Activated T-cell treated with anti-CD3 and anti-CD28 coated beads, Interleukin-2, amount 50 U/mL, for 72 hours (primary cell): ENCODE results near the gene MS4A6E. TPM values are rescaled to one million over a fixed set of nuclear protein-coding genes. Genes with fewer than 3 reads are reported as not detected.
A peak's percentile ranks its signal among the peaks of the same experiment; 100 is the strongest.

ENCODE experiments used
- ATAC-seq, 2 donors: fragments of 150-1000 bp; cut with Tn5 transposase; replicated peaks in 1 of 2; 2 replicates each; pipeline ENCODE4 v1.10.0; 2021; ENCODE audit warnings: moderate library complexity in 2 of 2, mild to moderate bottlenecking in 1 of 2
- DNase-seq, 2 donors: peaks; one replicate each; pipeline ENCODE4 v3.0.0; 2021 to 2022; ENCODE audit warnings: mixed read lengths in 1 of 2
- H3K27ac Mint-ChIP-seq: one replicate; pipeline ENCODE4 v1.8.0; 2022; ENCODE audit warnings: mild to moderate bottlenecking, moderate library complexity, mixed read lengths
- H3K27me3 Mint-ChIP-seq: one replicate; pipeline ENCODE4 v1.8.0; 2022; ENCODE audit warnings: low read depth, mixed read lengths
- H3K36me3 Mint-ChIP-seq, 2 donors: one replicate each; pipeline ENCODE4 v1.8.0; 2022; ENCODE audit warnings: mixed read lengths in 2 of 2, mild to moderate bottlenecking in 1 of 2; ENCODE audit not compliant: insufficient read depth in 2 of 2
- H3K4me1 Mint-ChIP-seq: one replicate; pipeline ENCODE4 v1.8.0; 2022; ENCODE audit warnings: low read depth, mixed read lengths
- H3K4me3 Mint-ChIP-seq, 2 donors: one replicate each; pipeline ENCODE4 v1.8.0; 2022; ENCODE audit warnings: mild to moderate bottlenecking in 2 of 2, mixed read lengths in 2 of 2, moderate library complexity in 2 of 2
- H3K9me3 Mint-ChIP-seq, 2 donors: one replicate each; pipeline ENCODE4 v1.8.0; 2022; ENCODE audit warnings: mixed read lengths in 2 of 2
- total RNA-seq, 2 donors: library from RNA; stranded (reverse); gene quantifications; one replicate each; pipeline ENCODE4 v1.2.3, GENCODE V29; 2022

The MS4A6E gene
- total RNA-seq, 2 donors from 2014 or later, result not detected

DNA sequence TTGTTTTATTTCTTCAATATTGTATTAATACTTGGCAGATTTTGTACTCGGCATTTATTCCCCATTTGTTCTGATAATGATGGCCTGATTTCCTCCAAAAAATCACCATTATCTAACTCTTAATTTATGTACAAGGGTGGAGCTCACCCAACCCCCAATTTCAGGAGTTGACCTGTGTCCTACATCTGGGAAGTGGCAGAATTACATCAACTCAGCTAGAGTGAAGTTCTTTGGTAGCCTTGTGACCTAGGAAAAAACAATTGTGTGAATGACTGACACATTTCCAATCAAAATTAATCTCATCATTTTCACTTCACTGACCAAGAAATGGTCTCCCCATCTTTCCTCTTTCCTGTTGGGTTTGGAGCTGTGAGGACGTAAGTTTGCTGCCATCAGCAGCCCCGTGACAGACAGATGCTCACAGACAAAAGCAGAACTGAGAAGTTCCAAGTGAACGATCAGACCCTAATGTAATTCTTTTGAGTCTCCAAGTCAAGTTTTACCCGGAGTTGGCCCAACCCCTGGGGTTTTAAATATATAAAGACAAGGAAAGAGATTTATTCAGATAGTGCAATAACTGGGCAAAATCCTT is 16.6 kb upstream of the MS4A6E start:
- Mint-ChIP-seq H3K27me3 (peaks cover 39% of the 10 kb centered on the region), H3K27ac (no peak overlapping the region), H3K4me3 (no peak overlapping the region), H3K9me3 (no peaks in the 10 kb centered on the region), H3K4me1 (peaks cover 33% of the 10 kb centered on the region), H3K36me3 (no peaks in the 10 kb centered on the region)
- no peak for DNase-seq
- no peak for ATAC-seq

DNA sequence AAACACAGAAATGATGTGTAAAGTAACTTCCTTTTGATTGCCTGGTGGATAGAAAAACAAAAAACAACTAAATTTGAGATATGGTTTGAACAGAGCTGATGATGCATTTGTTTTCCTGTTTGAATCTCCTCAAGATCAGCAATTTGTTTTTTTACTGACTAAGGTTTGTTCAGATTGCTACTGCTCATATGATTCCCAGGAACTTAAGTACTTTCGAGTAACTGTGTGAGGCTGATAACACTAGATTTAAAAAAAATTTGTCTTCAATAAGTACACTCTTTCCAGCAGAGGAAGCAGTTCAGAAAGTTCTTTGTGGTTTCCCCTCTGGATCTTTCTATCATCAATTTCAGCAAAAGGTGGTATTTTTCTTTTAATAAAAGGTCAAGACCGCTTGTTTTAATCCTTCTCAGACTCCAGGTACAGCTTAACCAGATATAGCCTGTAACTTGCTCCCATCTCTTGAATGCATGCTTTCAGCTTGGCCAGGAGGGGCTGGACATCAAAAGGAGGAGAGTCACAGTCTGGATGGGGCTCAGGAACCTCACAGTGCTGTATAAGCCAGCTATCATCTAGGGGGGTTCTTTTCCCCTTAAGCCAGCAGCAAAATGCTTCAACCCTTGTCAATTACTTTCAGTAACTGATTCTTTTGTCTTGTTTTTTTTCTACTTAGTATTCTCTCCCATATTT is 12.3 kb upstream of the MS4A6E start:
- Mint-ChIP-seq H3K27ac (no peak overlapping the region), H3K4me3 (no peak overlapping the region), H3K27me3 (peaks cover 28% of the 10 kb centered on the region), H3K4me1 (peaks cover 4% of the 10 kb centered on the region), H3K9me3 (peaks cover 6 to 8% of the 10 kb centered on the region in 2 donors), H3K36me3 (peaks cover 0 to 5% of the 10 kb centered on the region in 2 donors)
- ATAC-seq, result no peak
- DNase-seq, result no peak

DNA sequence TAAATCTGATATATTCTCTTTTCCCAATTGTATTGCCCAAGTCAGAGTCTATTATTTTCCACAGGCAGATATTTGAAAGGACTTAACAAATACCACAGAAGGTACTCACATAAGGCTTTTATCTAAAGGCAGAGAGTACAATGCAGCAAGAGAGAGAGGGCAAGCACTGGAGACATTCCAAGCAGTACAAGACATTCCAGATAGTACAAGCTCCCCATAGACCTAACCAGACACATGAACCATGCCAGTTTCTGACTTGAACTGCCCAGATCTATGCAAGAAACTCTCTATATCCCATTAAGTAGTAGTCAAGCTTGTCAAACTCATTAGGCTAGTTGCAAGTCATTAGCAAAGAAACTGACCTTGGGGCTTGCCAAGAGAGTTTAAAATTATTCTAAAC is 11.2 kb upstream of the MS4A6E start:
- ATAC-seq, result no peak
- peaks cover 4% of the 10 kb centered on the region for H3K4me1 Mint-ChIP-seq
- H3K36me3 Mint-ChIP-seq, result peaks cover 1 to 9% of the 10 kb centered on the region in 2 donors
- no peak for DNase-seq
- H3K4me3 Mint-ChIP-seq, result no peak overlapping the region
- H3K9me3 Mint-ChIP-seq, result peaks cover 9 to 11% of the 10 kb centered on the region in 2 donors
- H3K27ac Mint-ChIP-seq, result no peak overlapping the region
- H3K27me3 Mint-ChIP-seq, result peaks cover 28% of the 10 kb centered on the region

DNA sequence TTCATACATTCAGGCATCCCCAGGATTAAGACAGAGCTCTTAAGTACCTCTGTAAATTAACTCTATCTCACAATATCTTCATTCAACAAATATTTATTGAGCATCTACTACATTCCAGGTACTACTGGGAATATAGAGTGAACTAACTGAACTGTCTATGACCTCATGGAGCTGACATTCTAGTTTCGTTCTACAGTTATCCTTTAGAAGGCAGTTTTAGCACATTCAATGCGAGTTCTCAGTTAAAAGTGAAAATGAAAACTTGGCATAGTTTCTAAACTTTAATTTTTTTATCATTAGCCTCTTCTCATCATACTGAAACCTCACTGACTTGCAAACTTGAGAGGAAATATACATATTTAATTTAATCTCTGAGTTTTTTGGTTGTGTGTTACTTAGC is 10.7 kb upstream of the MS4A6E start:
- peaks cover 4 to 9% of the 10 kb centered on the region in 2 donors for H3K36me3 Mint-ChIP-seq
- no peak overlapping the region for H3K4me3 Mint-ChIP-seq
- peaks cover 28% of the 10 kb centered on the region for H3K27me3 Mint-ChIP-seq
- H3K27ac Mint-ChIP-seq, result no peak overlapping the region
- no peak for DNase-seq
- peaks cover 11 to 12% of the 10 kb centered on the region in 2 donors for H3K9me3 Mint-ChIP-seq
- peaks cover 4% of the 10 kb centered on the region for H3K4me1 Mint-ChIP-seq
- ATAC-seq, result no peak

DNA sequence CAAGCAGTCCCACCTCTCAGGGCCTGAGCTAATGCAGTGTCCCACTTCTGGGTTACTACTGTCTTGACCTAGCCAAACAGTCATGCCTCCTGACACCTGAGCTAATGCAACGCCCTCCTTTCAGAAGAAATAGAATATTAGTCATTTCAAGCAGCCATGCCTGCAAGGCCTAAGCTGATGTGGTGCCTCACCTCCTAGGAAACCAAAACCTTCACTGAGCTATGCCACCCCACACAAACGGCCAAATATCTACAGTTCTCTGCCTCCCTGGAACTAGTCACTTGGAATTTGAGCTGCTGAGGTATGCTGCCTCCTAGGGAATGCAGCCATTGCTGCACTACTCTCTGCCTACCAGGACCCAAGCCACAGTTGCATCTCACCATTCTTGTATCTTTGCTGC is 8.3 kb upstream of the MS4A6E start:
- H3K4me3 Mint-ChIP-seq, result no peak overlapping the region
- H3K36me3 Mint-ChIP-seq, result peaks cover 6 to 9% of the 10 kb centered on the region in 2 donors
- peaks cover 40% of the 10 kb centered on the region for H3K27me3 Mint-ChIP-seq
- H3K4me1 Mint-ChIP-seq, result peaks cover 4% of the 10 kb centered on the region
- DNase-seq (no peak), ATAC-seq (peak in 1 of 2 donors; percentile 38)
- no peak overlapping the region for H3K27ac Mint-ChIP-seq
- H3K9me3 Mint-ChIP-seq, result peaks cover 15 to 16% of the 10 kb centered on the region in 2 donors

DNA sequence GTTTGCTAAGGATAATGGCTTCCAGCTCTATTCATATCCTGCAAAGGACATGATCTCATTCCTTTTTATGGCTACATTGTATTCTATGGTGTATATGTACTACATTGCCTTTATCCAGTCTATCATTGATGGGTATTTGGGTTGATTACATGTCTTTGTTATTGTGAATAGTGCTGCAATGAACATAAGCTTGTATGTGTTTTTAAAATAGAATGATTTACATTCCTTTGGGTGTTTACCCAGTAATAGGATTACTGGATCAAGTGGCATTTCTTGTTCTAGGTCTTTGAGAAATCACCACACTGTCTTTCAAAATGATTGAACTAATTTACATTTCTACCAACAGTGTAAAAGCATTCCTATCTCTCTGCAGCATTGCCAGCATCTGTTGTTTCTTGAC is 6.0 kb upstream of the MS4A6E start:
- H3K4me1 Mint-ChIP-seq, result peaks cover 4% of the 10 kb centered on the region
- no peak overlapping the region for H3K27ac Mint-ChIP-seq
- peaks cover 50% of the 10 kb centered on the region for H3K27me3 Mint-ChIP-seq
- ATAC-seq (no peak), DNase-seq (no peak)
- no peak overlapping the region for H3K4me3 Mint-ChIP-seq
- peaks cover 17 to 18% of the 10 kb centered on the region in 2 donors for H3K9me3 Mint-ChIP-seq
- peaks cover 6 to 9% of the 10 kb centered on the region in 2 donors for H3K36me3 Mint-ChIP-seq

DNA sequence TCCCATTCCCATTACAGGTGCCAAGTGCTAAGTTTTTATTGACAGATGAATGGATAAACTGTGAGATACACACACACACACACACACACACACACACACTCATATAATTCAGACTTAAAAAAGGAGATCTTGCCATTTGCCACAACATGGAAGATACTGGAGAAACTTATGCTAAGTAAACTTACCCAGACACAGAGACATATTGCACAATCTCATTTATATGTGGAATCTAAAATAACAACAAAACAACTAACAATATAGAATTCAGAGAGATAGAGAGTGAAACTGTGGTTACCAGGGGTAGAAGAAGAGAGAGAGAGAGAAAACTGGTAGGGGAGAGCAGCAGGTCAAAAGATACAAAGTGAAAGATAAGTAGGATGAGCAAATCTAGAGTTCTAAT is 1.4 kb downstream of the MS4A6E start:
- Mint-ChIP-seq H3K36me3 (no peaks in the 10 kb centered on the region), H3K27me3 (peaks cover 35% of the 10 kb centered on the region), H3K4me3 (no peak overlapping the region), H3K27ac (no peak overlapping the region), H3K4me1 (no peaks in the 10 kb centered on the region), H3K9me3 (peaks cover 8 to 9% of the 10 kb centered on the region in 2 donors)
- ATAC-seq (no peak), DNase-seq (no peak)

DNA sequence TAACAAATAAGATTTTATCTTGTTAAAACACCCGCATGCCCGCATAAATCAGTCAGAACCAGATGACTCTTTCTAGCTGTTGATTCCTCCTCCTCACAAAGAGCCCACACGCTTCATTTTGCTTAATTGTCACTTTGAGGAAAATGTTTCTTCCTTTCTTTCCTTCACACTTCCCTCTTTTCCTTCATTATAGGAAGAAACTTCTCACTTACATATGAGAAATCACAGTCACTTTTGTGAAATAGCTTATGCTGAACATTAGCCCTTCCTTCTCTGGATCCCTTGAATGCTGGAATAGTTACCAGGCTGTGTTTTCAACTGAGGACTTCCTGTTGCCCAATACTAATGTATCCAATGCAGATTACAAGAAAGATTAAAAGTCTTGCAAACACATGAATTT is 5.8 kb downstream of the MS4A6E start:
- Mint-ChIP-seq H3K36me3 (no peaks in the 10 kb centered on the region), H3K27me3 (peaks cover 28% of the 10 kb centered on the region), H3K9me3 (peaks cover 2 to 3% of the 10 kb centered on the region in 2 donors), H3K27ac (no peak overlapping the region), H3K4me1 (no peaks in the 10 kb centered on the region), H3K4me3 (no peak overlapping the region)
- no peak for ATAC-seq
- no peak for DNase-seq

DNA sequence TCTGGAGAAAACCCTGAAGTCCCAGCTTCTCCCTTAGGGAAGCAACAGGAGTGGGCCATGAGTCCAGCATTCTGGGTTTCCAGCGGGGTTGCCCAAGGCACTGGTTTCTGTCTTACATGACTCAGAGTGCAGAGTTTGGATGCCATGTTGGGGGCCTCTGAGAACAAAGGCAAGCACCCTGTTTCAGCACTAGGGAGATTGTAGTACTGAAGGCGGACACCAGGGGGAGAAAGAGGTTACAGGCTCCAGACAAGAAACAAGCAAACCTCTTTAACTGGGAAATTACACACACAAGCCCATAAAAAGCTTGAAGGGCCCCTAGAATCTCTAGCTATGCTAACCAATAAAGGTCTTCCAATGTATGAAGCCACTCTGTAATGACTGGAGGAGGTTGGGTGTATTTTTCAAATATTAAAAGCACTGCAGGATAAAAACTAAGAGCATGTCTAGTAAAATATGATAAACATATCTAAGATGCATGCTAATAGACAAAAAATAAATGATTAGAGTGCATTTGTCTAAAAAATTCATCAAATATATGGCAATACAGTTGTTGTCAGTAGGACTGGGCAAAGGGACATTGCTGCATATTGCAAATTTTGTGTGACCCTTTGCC is 7.1 kb downstream of the MS4A6E start:
- peak; percentile 64 to 71 for ATAC-seq
- Mint-ChIP-seq H3K4me3 (no peak overlapping the region), H3K36me3 (no peaks in the 10 kb centered on the region), H3K27ac (no peak overlapping the region), H3K27me3 (peaks cover 29% of the 10 kb centered on the region), H3K9me3 (peaks cover 0 to 3% of the 10 kb centered on the region in 2 donors), H3K4me1 (no peaks in the 10 kb centered on the region)
- DNase-seq, result peak; percentile 70 to 78

DNA sequence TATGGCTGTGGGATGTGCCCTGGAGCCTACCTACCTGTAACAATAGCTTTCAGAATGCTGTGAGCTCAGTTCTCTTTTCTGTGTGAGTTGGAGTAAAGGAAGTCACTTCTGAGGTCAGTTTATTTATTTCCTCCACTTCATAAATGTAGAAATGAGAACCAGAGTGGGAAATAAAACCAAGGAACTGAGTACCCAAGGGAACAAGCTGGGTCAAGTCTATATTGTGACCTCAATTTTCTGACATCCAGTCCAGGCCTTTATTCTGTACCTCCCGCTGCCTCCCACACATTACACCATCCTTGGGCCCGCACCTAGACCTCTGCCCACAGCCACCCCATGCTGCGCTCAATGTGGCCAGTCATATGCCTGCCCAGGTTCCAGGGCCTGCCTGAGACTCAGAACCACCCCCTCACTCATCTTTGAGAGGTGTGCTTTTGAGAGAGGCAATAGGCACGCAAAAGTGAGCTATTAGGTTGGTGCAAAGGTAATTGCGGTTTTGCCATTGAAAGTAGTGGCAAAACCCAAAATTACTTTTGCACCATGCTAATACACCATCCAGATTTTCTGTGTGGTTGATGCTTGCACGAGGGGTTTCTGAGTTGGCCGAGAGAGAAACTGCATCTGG is 9.8 kb downstream of the MS4A6E start:
- Mint-ChIP-seq H3K9me3 (no peaks in the 10 kb centered on the region), H3K4me3 (no peak overlapping the region), H3K27ac (no peak overlapping the region), H3K27me3 (peaks cover 40% of the 10 kb centered on the region), H3K36me3 (no peaks in the 10 kb centered on the region), H3K4me1 (no peaks in the 10 kb centered on the region)
- no peak for DNase-seq
- ATAC-seq, result no peak

DNA sequence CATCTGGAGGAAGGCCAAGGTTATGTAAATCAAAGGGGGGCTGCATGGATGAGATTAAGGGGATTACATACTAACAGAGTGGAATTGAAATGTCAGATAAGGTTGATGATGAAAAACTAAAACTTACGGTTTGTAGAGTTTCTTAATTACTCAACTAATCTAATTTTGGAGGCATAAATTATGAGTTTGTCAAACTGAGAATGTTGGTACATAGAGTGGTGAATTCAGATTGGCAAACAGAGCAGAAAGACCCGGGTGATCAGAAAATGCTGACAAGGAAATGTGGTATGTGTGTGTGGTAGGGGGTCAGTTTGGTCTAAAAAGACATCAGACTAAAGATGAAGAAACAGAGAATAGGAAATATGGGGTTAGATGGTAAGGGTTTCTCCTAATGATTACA is 11.0 kb downstream of the MS4A6E start:
- Mint-ChIP-seq H3K27me3 (peaks cover 35% of the 10 kb centered on the region), H3K9me3 (no peaks in the 10 kb centered on the region), H3K27ac (peak overlapping the region; percentile 6), H3K4me1 (no peaks in the 10 kb centered on the region), H3K36me3 (no peaks in the 10 kb centered on the region), H3K4me3 (no peak overlapping the region)
- ATAC-seq (no peak), DNase-seq (no peak)

DNA sequence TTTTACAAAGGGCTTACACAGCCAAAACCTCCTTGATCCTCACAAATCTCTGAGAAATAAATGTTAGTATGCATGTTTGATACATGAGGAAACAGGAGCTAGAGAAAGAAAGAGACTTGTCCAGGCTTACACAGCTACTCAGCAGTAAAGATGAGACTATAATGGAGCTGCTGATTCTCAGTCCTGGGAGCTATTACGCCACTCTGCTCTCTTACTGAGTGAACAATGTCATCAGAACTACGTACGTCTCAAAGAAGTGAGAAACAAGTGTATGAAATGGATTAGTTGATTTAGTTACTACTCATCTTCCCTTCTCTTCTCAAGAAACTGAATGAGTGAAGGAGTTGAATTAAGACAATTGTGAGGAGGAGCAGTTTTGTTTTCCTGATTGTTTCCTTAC is 12.3 kb downstream of the MS4A6E start:
- no peak overlapping the region for H3K4me3 Mint-ChIP-seq
- H3K27me3 Mint-ChIP-seq, result peaks cover 45% of the 10 kb centered on the region
- DNase-seq (no peak), ATAC-seq (no peak)
- H3K36me3 Mint-ChIP-seq, result no peaks in the 10 kb centered on the region
- H3K4me1 Mint-ChIP-seq, result no peaks in the 10 kb centered on the region
- H3K27ac Mint-ChIP-seq, result no peak overlapping the region
- no peaks in the 10 kb centered on the region for H3K9me3 Mint-ChIP-seq

DNA sequence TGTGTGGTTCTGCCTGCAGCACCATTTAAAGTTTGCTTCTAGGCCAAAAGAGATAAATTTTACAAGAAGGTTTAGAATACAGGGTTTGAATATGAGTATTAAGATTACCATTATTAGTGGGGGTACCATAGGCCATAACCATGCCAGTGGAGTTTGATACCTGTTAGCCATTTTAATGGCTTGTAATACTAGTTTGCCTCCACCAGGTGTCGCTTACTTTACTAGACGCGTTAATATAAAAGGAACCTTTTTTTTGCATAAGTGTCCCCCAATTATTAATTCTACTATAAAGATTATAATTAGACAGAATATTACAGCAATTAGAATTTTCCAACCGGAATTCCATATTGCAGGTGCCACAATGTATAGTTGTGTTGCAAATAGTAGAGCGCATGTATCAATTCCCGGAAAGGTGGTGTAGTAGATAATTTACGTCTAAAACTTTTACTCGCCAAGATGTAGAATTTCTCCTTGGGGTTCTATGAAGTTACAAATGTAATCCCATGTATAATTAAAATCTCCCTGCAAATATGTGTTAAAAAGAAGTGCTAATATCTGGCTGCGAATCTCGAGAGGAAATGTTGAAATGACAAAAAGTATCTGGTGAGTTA is 16.1 kb downstream of the MS4A6E start:
- H3K27ac Mint-ChIP-seq, result no peak overlapping the region
- H3K36me3 Mint-ChIP-seq, result no peaks in the 10 kb centered on the region
- ATAC-seq (no peak), DNase-seq (peak; percentile 6 to 10)
- H3K4me3 Mint-ChIP-seq, result no peak overlapping the region
- H3K9me3 Mint-ChIP-seq, result no peaks in the 10 kb centered on the region
- peaks cover 49% of the 10 kb centered on the region for H3K27me3 Mint-ChIP-seq
- H3K4me1 Mint-ChIP-seq, result no peaks in the 10 kb centered on the region
